GM19099 (cell line): ENCODE results near the gene CFAP221.

ENCODE experiments used
- POLR2A ChIP-seq: IDR thresholded peaks from 3 replicates; pipeline ENCODE4 v1.6.1; 2011; ENCODE audit warnings: low read depth; ENCODE audit not compliant: insufficient read length; ENCODE audit errors: extremely low read depth

The CFAP221 gene

GRCh38 chr2:119523952-119524694 lies 20.1 kb upstream of the CFAP221 start, which contains the start of gene SCTR:
Gene SCTR, minus strand, starts transcription at chr2:119524483. Its CDS starts 257 bp downstream, at chr2:119524226.
- TF ChIP-seq POLR2A, result no peak

- no peak for TF ChIP-seq POLR2A
Measured at GRCh38 chr2:119525614-119526013, 18.6 kb upstream of the CFAP221 start.

GRCh38 chr2:119527999-119528398 lies 16.2 kb upstream of the CFAP221 start:
- no peak for TF ChIP-seq POLR2A

GRCh38 chr2:119531292-119531691 lies 13.0 kb upstream of the CFAP221 start:
- TF ChIP-seq POLR2A, result no peak

- no peak for TF ChIP-seq POLR2A
Measured at GRCh38 chr2:119533560-119533959, 10.7 kb upstream of the CFAP221 start.

- no peak for TF ChIP-seq POLR2A
Measured at GRCh38 chr2:119536211-119536610, 8.0 kb upstream of the CFAP221 start.

- no peak for TF ChIP-seq POLR2A
Measured at GRCh38 chr2:119536707-119537106, 7.5 kb upstream of the CFAP221 start.

GRCh38 chr2:119537792-119538191 lies 6.5 kb upstream of the CFAP221 start:
- TF ChIP-seq POLR2A, result no peak

- TF ChIP-seq POLR2A, result no peak
Measured at GRCh38 chr2:119541476-119541875, 2.8 kb upstream of the CFAP221 start.

GRCh38 chr2:119544939-119545475 lies 758 bp downstream of the CFAP221 start:
- TF ChIP-seq POLR2A, result no peak

- no peak for TF ChIP-seq POLR2A
Measured at GRCh38 chr2:119545754-119546446, 1.7 kb downstream of the CFAP221 start.

GRCh38 chr2:119546447-119546767 lies 2.2 kb downstream of the CFAP221 start:
- TF ChIP-seq POLR2A, result no peak

GRCh38 chr2:119548516-119549120 lies 4.4 kb downstream of the CFAP221 start:
- TF ChIP-seq POLR2A, result no peak

- TF ChIP-seq POLR2A, result no peak
Measured at GRCh38 chr2:119549241-119549640, 5.0 kb downstream of the CFAP221 start.

GRCh38 chr2:119550346-119550745 lies 6.1 kb downstream of the CFAP221 start:
- no peak for TF ChIP-seq POLR2A

- TF ChIP-seq POLR2A, result no peak
Measured at GRCh38 chr2:119550856-119551255, 6.6 kb downstream of the CFAP221 start.
